Measurements from ENCODE around the gene LRRC71.

LRRC71 gene

DNA sequence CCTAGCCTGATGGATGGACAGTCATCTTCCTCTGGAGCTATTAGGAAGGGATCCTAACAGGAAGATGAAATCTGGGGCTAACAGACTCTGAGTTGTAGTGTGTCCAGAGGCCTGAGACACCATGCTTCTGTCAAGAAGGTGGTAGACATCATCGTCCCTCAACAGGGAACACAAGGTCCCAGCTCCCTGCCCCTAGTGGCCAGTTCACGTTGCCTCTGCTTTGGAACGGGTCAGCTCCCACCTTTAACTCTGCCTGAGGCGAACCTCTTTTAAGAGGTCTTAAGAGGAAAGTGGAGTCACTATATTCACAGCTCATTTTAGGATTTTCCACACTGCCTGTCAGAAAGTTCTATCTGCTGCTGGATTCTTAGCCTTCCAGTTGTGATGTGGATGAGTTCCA, 28.3 kb downstream of the LRRC71 start:
- no peak for DNase-seq

DNA sequence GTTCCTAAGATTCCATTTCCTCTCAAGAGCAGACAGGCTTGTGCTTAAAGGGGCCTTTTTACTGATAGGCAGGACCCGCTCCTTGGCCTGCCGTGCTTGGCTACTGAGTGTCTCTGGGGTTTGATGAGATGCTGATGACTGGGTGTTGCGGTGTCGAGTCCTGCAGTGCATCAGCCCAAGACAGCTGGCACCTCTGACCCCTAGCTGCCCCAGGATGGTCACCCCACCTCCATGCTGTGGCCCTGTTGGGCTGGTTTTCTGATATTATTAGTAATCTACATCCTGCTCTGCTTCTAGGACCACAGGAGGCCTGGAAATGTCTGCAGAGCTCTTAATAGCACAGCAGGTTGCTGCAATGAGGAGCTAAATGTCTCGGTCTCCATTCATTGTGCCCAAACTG, 28.7 kb downstream of the LRRC71 start:
- DNase-seq: no peak

DNA sequence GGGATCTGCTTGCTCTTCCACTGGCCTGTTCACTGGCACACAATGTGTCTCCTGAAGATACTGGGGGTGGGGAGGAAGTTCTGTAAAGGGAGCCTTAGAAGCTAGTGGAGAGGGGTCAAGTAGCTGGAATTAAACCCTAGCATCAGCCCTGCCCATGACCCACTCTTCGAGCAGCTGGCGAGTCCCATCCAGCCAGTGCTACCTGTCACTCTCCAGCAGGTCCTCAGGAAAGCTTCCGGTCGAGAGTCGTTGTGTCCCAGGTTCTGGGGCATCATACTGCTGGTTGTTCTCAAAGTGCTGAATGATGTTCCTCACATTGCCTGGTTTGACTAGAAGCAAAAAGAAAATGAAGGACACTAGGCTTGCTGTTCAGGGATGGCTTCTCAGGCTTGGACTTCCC, 30.9 kb downstream of the LRRC71 start:
- DNase-seq: no peak

DNA sequence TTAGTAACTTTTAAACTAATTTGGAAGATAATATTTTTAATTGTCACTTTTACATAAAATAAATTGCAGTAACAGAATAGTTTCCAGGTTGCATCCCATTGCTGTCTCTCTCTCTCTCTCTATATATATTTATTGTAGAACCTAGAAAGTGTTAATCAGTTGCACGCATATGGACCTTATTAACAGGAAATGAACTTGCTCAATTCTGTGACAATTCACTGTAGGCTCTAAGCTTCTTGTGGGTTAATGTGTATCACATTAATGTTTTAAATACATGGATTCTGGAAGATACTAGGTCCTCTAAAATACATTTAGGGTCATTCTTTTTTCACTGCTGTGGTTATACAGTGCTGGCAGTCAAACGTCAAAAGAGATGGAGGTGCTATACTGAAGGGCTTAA, 33.1 kb downstream of the LRRC71 start:
- DNase-seq: no peak

DNA sequence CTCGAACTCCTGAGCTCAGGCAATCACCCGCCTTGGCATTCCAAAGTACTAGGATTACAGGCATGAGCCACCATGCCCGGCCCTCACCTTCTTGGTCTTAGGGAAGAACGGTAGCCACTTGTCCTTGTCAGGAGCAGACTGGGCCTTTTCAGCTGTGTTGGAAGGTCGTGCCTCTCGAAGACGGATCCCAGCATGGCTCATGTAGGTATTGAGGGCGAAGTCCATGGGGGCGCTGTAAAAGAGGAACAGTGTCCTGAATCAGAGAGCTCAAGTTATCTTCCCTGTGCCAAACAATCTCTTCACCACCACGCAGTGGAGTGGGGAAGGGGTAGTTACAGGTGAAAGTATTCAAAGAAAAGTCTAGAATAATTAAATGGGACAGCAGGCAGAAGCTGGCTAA, 35.9 kb downstream of the LRRC71 start:
- no peak for DNase-seq

DNA sequence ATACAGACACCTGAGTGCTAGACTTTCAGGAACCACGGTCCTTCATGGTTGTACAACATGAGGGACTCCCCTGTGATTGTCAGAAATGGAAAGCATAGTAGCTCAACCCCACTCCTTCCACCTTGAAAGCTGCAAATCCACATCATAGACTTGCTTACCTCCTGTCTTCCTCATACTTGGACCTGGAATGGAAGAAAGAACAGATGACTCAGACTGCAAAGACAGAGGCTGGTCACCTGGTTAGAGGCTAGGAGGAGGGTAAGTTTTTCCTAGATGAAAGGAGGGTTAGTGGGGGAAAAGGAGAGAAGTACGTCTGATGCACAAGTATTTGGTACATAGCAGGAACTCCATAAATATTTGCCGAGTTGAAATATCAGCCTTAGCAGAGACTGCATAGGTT, 37.2 kb downstream of the LRRC71 start:
- no peak for DNase-seq

DNA sequence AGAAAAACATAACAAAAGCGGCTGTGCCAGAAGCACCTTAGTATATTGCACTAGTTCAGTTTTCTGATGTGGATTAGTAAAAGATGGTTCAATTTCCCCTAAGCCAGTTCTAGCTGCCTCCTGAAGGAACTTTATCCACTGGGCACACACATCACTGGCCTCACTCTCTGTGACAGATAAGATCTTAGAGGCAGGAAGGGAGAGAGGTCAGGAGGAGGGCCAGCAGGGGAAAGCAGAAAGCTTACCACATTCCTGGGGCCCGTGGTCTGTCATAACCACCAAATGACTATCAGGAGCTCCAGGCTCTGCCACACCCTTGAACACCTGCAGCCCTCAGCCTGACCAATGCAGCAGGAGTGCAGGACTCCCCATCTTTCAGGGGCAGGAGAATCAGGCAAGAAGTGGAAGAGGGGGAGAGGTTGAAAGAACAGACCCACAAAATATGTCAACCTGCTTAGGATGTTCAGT, 37.8 kb downstream of the LRRC71 start:
- DNase-seq: no peak

DNA sequence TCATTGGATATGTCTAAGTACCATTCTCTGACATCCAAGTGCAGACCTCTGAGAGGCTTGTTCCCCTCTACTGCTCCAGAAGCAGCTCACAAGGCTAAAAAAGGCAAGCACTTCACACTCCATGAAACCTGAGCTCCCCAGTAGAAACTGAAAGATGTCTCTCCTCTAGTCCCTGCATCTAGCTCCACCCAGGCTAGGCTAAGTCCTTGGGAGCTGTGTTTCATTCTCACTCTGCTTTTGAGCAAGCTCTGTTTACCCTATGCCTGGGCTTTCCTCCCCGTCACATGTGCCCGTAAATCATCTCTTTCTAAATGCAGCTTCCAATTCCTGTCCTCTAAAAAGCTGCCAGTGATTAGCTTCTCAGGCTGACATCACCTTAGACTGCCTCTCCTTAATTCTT, 39.0 kb downstream of the LRRC71 start:
- DNase-seq: no peak

DNA sequence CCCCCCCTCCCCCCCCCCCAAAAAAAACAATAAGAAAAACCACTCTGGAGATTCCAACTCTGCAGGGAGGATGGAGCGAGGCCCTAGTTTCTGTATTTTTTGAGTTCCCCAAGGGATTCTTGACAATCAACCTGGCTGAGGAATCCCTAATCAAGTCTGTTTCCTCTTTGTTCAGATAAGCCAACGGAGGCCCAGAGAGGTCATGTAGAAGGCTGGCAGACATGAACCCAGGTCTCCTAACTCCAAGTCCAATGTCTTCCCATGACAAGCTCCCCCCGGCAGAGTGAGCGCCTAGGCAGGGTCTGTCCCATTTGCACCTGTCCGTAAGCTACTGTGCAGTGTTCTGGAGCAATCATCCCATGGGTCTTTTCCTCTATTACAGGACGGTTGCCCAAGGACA, 39.5 kb downstream of the LRRC71 start:
- no peak for DNase-seq

DNA sequence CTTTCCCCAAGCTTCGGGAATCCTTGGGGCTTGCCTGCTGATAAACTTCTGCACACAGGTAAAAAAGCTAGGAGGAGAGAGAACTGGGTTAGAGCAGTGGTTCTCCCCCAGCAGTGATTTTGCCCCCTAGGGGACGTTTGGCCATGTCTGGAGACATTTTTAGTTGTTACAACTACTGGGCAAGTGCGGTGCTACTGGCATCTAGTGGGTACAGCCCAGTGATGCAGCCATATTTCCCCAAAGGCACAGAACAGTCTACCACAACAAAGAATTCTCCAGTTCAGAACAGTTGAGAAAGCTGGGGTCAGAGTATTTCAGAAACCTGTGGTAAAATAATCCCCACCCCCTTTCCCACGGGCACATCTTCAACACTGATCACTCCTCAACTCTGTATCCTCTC, 41.3 kb downstream of the LRRC71 start:
- peak; percentile 28 for DNase-seq

DNA sequence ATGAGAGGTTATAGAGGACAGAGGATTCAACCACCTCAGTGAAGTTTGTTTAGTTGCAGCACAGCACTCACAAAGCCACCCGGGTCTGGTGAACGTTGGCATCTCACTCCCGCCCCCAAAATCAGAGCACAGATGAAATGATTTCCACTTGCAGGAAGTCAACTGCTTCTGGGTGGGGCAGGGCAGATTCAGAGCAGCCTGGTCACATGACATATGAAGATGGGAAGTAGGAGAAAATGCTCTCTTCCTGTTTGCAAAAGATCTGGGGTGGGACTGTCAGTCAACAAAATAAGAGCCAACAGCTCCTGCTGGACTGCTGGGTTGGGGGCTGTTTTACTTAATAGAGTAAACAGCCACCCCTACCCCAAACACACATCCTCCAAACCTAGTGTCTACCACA, 43.2 kb downstream of the LRRC71 start:
- DNase-seq: peak; percentile 67

DNA sequence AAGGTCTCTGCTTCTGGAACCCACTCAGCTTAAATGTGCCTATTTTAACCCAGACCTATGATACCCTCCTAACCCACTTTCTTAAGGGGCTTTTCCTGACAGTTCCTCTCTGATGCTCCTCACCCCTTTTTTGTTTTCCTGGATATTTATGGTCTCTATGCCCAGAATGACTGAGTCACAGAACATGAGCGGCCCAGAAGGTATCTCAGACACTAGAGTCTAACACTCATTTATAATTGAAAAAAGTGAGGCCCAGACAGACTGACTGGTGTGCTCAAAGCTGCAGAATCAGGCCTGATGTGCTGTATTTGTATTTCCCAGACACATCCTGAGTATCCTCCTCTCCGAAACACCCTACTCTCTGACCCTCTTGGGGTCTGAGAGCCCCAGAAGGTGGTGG, 44.0 kb downstream of the LRRC71 start:
- no peak for DNase-seq

DNA sequence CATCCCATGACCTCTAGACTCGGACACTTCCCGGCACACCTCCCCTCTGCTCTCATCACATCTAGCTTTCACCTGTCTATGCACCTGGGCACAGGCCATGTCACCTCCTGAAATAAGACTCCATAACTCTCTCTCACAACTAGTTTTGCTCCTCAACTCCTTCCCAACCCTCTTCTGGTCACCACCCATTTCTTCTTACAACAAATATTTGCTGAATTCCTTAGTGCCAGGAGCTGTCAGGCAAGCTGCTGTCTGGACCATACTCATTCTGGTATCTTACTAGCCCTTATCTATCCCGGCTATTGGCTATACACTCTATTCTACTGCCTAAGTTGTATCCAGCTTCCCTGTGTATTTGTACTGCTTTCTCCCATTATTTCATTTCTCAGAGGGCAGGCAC, 49.1 kb downstream of the LRRC71 start:
- no peak for DNase-seq

DNA sequence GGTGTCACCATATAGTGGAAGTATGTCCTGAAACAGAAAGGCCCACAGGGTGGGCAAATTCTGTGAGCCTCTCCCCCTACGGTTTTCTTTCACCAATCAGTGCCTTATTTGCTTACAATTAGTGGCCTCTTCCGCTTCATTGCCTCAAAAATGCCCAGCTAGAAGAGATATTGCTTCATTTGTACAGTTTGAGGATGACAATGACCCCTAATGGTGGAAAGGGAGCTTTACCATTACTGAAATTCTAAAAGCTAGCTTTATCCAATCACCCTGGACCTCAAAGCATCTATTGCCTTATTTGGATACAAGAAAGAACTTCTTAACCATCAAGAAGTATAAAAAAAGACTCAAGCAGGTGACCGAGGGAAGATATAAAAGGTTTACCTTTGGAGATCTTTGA, 49.6 kb downstream of the LRRC71 start:
- DNase-seq: no peak

DNA sequence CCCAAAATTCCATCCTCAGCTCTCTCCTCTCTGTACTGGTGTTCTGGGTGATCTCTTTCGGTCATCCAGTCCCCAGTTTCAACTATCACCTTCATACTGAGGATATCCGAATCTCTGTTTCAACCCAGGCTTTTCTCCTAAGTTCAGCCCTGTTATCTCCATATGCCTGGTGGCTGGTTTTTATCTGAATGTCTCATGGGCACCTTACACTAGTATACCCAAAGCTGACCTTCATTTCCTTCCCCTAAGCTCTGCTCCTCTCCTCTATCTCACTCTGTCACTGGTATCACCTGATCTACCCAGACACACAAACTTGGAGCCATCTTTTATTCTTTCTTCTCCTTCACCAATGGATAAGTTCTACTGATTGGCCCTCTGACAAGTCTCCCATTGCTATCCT, 53.0 kb downstream of the LRRC71 start:
- no peak for DNase-seq

DNA sequence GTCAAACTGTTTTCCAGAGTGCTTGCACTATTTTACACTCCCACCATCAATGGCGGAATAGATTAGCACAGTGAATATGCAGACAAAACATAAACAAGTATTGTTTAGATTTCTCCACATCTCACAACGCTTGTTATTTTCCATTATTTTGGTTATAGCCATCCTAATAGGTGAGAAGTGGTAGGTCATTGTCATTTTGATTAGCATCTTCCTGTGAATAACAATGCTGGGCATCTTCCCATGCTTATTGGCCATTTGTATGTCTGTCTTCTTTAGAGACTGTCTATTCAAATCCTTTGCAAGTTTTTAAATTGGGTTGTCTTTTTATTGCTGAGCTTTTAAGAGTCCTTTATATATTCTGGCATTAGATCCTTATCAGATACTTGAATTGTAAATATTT, 54.7 kb downstream of the LRRC71 start:
- no peak for DNase-seq

DNA sequence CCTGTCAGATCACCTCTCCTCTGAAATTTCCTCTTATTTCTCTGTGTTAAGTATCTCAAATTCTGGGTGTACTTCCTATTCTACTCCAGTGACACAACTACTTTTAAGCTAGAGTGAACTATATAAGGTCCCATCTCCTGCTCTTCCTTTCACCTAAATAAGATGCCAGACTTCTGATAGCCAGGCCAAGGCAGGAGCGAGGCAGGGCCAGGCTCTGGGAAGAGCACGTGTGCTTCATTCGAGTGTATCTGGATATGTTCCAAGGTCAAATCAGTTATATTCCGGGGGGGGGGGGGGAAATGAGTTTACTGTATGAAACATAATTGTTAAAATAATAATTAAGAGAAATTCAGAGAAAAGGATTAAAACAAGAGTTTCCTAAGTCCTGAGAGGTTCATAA, 60.1 kb downstream of the LRRC71 start:
- DNase-seq: no peak

Measured in CD4-positive, alpha-beta T cell treated with Interleukin-6 for 4 hours (primary cell).